Transverse colon (tissue), 4 donors: Measurements from ENCODE around the gene LARP4B.

Experiments used
- CTCF ChIP-seq, 5 experiments: fragments of 200-600 bp in 3 of 5; fragments of 450-650 bp in 2 of 5; sonication (generic) in 3 of 5; IDR thresholded peaks; 1 replicate in 2 of 5; 2 replicates in 3 of 5; pipeline ENCODE4 v1.5.1; 2016 to 2017; ENCODE audit warnings: antibody characterized with exemption in 5 of 5, inconsistent platforms in 3 of 5, mild to moderate bottlenecking in 2 of 5, moderate library complexity in 1 of 5
- EP300 ChIP-seq: sonication (generic); formaldehyde crosslinking; IDR thresholded peaks from one replicate; pipeline ENCODE4 v1.6.1; 2017; ENCODE audit warnings: antibody characterized with exemption, low read depth
- POLR2A ChIP-seq: fragments of 450-650 bp; IDR thresholded peaks from one replicate; pipeline ENCODE4 v1.6.1; 2016; ENCODE audit warnings: antibody characterized with exemption, mild to moderate bottlenecking, moderate library complexity
- POLR2AphosphoS5 ChIP-seq, 3 donors: sonication (generic); formaldehyde crosslinking; IDR thresholded peaks; one replicate each; pipeline ENCODE4 v1.6.1; 2016; ENCODE audit warnings: antibody characterized with exemption in 3 of 3

DNA sequence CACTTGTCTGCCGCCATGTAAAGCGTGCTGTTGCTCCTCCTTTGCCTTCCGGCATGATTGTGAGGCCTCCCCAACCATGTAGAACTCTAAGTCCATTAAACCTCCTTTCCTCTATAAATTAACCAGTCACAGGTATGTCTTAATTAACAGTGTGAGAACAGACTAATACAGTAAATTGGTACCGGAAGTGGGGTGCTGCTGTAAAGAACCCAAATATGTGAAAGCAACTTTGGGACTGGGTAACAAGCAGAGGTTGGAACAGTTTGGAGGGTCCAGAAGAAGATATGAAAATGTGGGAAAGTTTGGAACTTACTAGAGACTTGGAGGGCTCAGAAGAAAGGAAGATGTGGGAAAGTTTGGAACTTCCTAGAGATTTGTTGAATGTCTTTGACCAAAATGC is 135.3 kb downstream of the LARP4B start:
- TF ChIP-seq CTCF (IDR thresholded peaks at IDR 0.05) (no peak), EP300 (no peak), POLR2A (no peak), POLR2AphosphoS5 (IDR thresholded peaks at IDR 0.05) (no peak)
